ENCODE data around the gene DOCK4.

DOCK4 gene

GRCh38 chr7:112171673-112172072 lies 34.5 kb downstream of the DOCK4 start:
- Histone ChIP-seq H3K23ac (ENCODE audit: low read length) (no peak overlapping the region), H3K4me2 (ENCODE audit: low read length) (no peak overlapping the region), H3K4me1 (ENCODE audit: control insufficient read depth, low read depth, low read length) (no peaks in the 10 kb centered on the region), H4K5ac (ENCODE audit: low read length) (no peak overlapping the region), H2AK5ac (ENCODE audit: low read length) (no peak overlapping the region), H2BK120ac (ENCODE audit: low read depth, low read length) (no peak overlapping the region), H3K4me3 (ENCODE audit: low read length) (no peak overlapping the region), H3K9ac (ENCODE audit: low read length) (no peak overlapping the region), H3K18ac (ENCODE audit: low read length) (no peak overlapping the region), H3K79me1 (ENCODE audit: low read length) (peaks cover 13% of the 10 kb centered on the region), H2BK15ac (replicated peaks; ENCODE audit: low read depth) (no peak overlapping the region), H3K27me3 (ENCODE audit: insufficient read depth, low read length, poor library complexity) (no peaks in the 10 kb centered on the region), H3K4ac (ENCODE audit: low read depth, low read length) (no peak overlapping the region), H2BK5ac (ENCODE audit: low read length) (no peak overlapping the region), H3K27ac (ENCODE audit: low read depth, low read length) (no peak overlapping the region), H3K79me2 (ENCODE audit: control insufficient read depth, insufficient read depth, low read length) (peaks cover 41% of the 10 kb centered on the region), H3K36me3 (ENCODE audit: control insufficient read depth, insufficient read depth, low read length) (no peaks in the 10 kb centered on the region), H4K8ac (ENCODE audit: low read depth, low read length) (no peak overlapping the region), H3K56ac (ENCODE audit: low read length) (no peak overlapping the region)
- no CpG with 5 or more reads among the region's 1 CpG for WGBS (ENCODE audit: extremely low coverage, insufficient coverage, low lambda C conversion rate)
- DNase-seq: no peak

GRCh38 chr7:112168915-112169314 lies 37.3 kb downstream of the DOCK4 start:
- WGBS (ENCODE audit: extremely low coverage, insufficient coverage, low lambda C conversion rate): no CpG with 5 or more reads among the region's 2 CpGs
- H4K8ac ChIP-seq (ENCODE audit: low read depth, low read length): no peak overlapping the region

GRCh38 chr7:112167147-112167546 lies 39.1 kb downstream of the DOCK4 start:
- no peak overlapping the region for H3K23ac ChIP-seq (ENCODE audit: low read length)
- no peak overlapping the region for H2BK120ac ChIP-seq (ENCODE audit: low read depth, low read length)
- DNase-seq: no peak
- H2AK5ac ChIP-seq (ENCODE audit: low read length): no peak overlapping the region
- no CpG with 5 or more reads among the region's 3 CpGs for WGBS (ENCODE audit: extremely low coverage, insufficient coverage, low lambda C conversion rate)
- no peak overlapping the region for H3K4ac ChIP-seq (ENCODE audit: low read depth, low read length)
- no peak overlapping the region for H4K5ac ChIP-seq (ENCODE audit: low read length)
- no peak overlapping the region for H3K9ac ChIP-seq (ENCODE audit: low read length)
- no peaks in the 10 kb centered on the region for H3K27me3 ChIP-seq (ENCODE audit: insufficient read depth, low read length, poor library complexity)
- no peak overlapping the region for H2BK15ac ChIP-seq (replicated peaks; ENCODE audit: low read depth)
- H3K27ac ChIP-seq (ENCODE audit: low read depth, low read length): no peak overlapping the region
- no peak overlapping the region for H3K4me2 ChIP-seq (ENCODE audit: low read length)
- no peak overlapping the region for H3K18ac ChIP-seq (ENCODE audit: low read length)
- no peak overlapping the region for H3K4me3 ChIP-seq (ENCODE audit: low read length)
- H3K79me1 ChIP-seq (ENCODE audit: low read length): peaks cover 12% of the 10 kb centered on the region
- H3K56ac ChIP-seq (ENCODE audit: low read length): no peak overlapping the region
- no peaks in the 10 kb centered on the region for H3K36me3 ChIP-seq (ENCODE audit: control insufficient read depth, insufficient read depth, low read length)
- peaks cover 32% of the 10 kb centered on the region for H3K79me2 ChIP-seq (ENCODE audit: control insufficient read depth, insufficient read depth, low read length)
- no peak overlapping the region for H2BK5ac ChIP-seq (ENCODE audit: low read length)
- H3K4me1 ChIP-seq (ENCODE audit: control insufficient read depth, low read depth, low read length): peaks cover 5% of the 10 kb centered on the region
- no peak overlapping the region for H4K8ac ChIP-seq (ENCODE audit: low read depth, low read length)

More at GRCh38 chr7:112168915-112169314, 37.3 kb downstream of the DOCK4 start:
- Histone ChIP-seq H3K18ac (ENCODE audit: low read length) (no peak overlapping the region), H3K4ac (ENCODE audit: low read depth, low read length) (no peak overlapping the region), H3K36me3 (ENCODE audit: control insufficient read depth, insufficient read depth, low read length) (no peaks in the 10 kb centered on the region), H2BK15ac (replicated peaks; ENCODE audit: low read depth) (no peak overlapping the region), H3K56ac (ENCODE audit: low read length) (no peak overlapping the region), H2BK5ac (ENCODE audit: low read length) (no peak overlapping the region), H3K79me2 (ENCODE audit: control insufficient read depth, insufficient read depth, low read length) (peaks cover 40% of the 10 kb centered on the region), H3K23ac (ENCODE audit: low read length) (no peak overlapping the region), H3K4me3 (ENCODE audit: low read length) (no peak overlapping the region), H2BK120ac (ENCODE audit: low read depth, low read length) (no peak overlapping the region), H3K4me2 (ENCODE audit: low read length) (no peak overlapping the region), H3K27ac (ENCODE audit: low read depth, low read length) (no peak overlapping the region), H3K79me1 (ENCODE audit: low read length) (peaks cover 13% of the 10 kb centered on the region), H4K5ac (ENCODE audit: low read length) (no peak overlapping the region), H3K27me3 (ENCODE audit: insufficient read depth, low read length, poor library complexity) (no peaks in the 10 kb centered on the region), H3K4me1 (ENCODE audit: control insufficient read depth, low read depth, low read length) (no peaks in the 10 kb centered on the region), H3K9ac (ENCODE audit: low read length) (no peak overlapping the region), H2AK5ac (ENCODE audit: low read length) (no peak overlapping the region)
- DNase-seq: no peak

GRCh38 chr7:112162784-112163506 lies 43.3 kb downstream of the DOCK4 start:
- H3K27ac ChIP-seq (ENCODE audit: low read depth, low read length): no peak overlapping the region
- H2BK120ac ChIP-seq (ENCODE audit: low read depth, low read length): no peak overlapping the region
- H3K79me1 ChIP-seq (ENCODE audit: low read length): peaks cover 11% of the 10 kb centered on the region
- no peak overlapping the region for H4K8ac ChIP-seq (ENCODE audit: low read depth, low read length)
- no peak overlapping the region for H3K4ac ChIP-seq (ENCODE audit: low read depth, low read length)
- no peak overlapping the region for H2BK15ac ChIP-seq (replicated peaks; ENCODE audit: low read depth)
- H3K18ac ChIP-seq (ENCODE audit: low read length): no peak overlapping the region
- no CpG with 5 or more reads among the region's 6 CpGs for WGBS (ENCODE audit: extremely low coverage, insufficient coverage, low lambda C conversion rate)
- peak overlapping the region; percentile 36 for H3K56ac ChIP-seq (ENCODE audit: low read length)
- H3K9ac ChIP-seq (ENCODE audit: low read length): no peak overlapping the region
- H2AK5ac ChIP-seq (ENCODE audit: low read length): no peak overlapping the region
- H3K27me3 ChIP-seq (ENCODE audit: insufficient read depth, low read length, poor library complexity): no peaks in the 10 kb centered on the region
- no peak overlapping the region for H2BK5ac ChIP-seq (ENCODE audit: low read length)
- H4K5ac ChIP-seq (ENCODE audit: low read length): no peak overlapping the region
- no peak for DNase-seq
- H3K4me1 ChIP-seq (ENCODE audit: control insufficient read depth, low read depth, low read length): peaks cover 19% of the 10 kb centered on the region
- H3K23ac ChIP-seq (ENCODE audit: low read length): no peak overlapping the region
- H3K79me2 ChIP-seq (ENCODE audit: control insufficient read depth, insufficient read depth, low read length): peaks cover 32% of the 10 kb centered on the region
- H3K36me3 ChIP-seq (ENCODE audit: control insufficient read depth, insufficient read depth, low read length): no peaks in the 10 kb centered on the region
- no peak overlapping the region for H3K4me2 ChIP-seq (ENCODE audit: low read length)
- no peak overlapping the region for H3K4me3 ChIP-seq (ENCODE audit: low read length)

GRCh38 chr7:112162142-112162766 lies 43.9 kb downstream of the DOCK4 start:
- DNase-seq: peak; percentile 96
- Histone ChIP-seq H3K27me3 (ENCODE audit: insufficient read depth, low read length, poor library complexity) (no peaks in the 10 kb centered on the region), H2BK120ac (ENCODE audit: low read depth, low read length) (no peak overlapping the region), H2AK5ac (ENCODE audit: low read length) (no peak overlapping the region), H3K23ac (ENCODE audit: low read length) (no peak overlapping the region), H3K56ac (ENCODE audit: low read length) (no peak overlapping the region), H4K8ac (ENCODE audit: low read depth, low read length) (no peak overlapping the region), H3K79me1 (ENCODE audit: low read length) (peaks cover 13% of the 10 kb centered on the region), H2BK15ac (replicated peaks; ENCODE audit: low read depth) (no peak overlapping the region), H3K27ac (ENCODE audit: low read depth, low read length) (no peak overlapping the region), H3K79me2 (ENCODE audit: control insufficient read depth, insufficient read depth, low read length) (peaks cover 36% of the 10 kb centered on the region), H3K4me1 (ENCODE audit: control insufficient read depth, low read depth, low read length) (peaks cover 19% of the 10 kb centered on the region), H3K4ac (ENCODE audit: low read depth, low read length) (no peak overlapping the region), H4K5ac (ENCODE audit: low read length) (no peak overlapping the region), H3K18ac (ENCODE audit: low read length) (no peak overlapping the region), H3K9ac (ENCODE audit: low read length) (no peak overlapping the region), H3K4me3 (ENCODE audit: low read length) (no peak overlapping the region), H3K4me2 (ENCODE audit: low read length) (no peak overlapping the region), H2BK5ac (ENCODE audit: low read length) (no peak overlapping the region), H3K36me3 (ENCODE audit: control insufficient read depth, insufficient read depth, low read length) (no peaks in the 10 kb centered on the region)
- WGBS (ENCODE audit: extremely low coverage, insufficient coverage, low lambda C conversion rate): no CpG with 5 or more reads among the region's 2 CpGs
